NCI-H2196 treated with DMSO at 0.1 percent for 48 hours (cell line): ENCODE data around the gene NELFCD.
"Not testable (repeated sequence)": the region's sequence is repeated elsewhere in the genome, so short reads cannot be mapped to it uniquely, and the experiment has no call there.

Experiments
- DNase-seq: peaks from one replicate; lab custom pipeline; 2025; ENCODE audit not compliant: unreplicated experiment; lab: John Stamatoyannopoulos, UW

The NELFCD gene

DNA sequence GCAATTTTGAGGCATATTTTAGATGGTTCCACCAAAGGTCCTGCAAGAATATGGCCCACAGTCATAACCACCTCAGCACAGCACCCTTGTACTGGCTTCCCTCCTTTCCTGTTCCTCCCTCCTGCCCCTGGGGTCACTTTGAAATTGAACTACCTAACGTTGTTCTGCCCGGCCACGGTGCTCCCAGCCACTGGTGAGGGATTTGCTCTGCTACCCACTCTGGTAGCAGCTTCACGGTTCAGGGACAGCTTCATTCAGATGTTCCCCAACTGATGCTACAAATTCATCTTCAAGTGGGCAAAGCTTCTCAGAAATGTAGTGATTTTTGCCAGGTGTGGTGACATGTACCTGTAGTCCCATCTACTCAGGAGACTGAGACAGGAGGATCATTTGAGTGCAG lies 7.9 kb upstream of the NELFCD start:
- no peak for DNase-seq

DNA sequence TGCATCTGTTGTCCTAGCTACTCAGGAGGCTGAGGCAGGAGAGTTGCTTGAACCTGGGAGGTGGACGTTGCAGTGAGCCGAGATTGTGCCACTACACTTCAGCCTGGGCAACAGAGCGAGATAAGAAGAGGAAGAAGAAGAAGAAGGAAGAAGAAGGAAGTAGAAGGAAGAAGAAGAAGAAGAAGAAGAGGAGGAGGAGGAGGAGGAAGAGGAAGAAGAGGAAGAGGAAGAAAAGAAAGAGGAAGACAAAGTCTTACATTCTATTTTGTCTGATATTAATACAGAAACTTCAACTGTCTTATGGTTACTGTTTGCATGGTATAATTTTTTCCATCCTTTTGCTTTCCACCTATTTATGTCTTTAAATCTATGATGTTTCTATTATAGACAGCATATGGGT lies 7.2 kb upstream of the NELFCD start:
- DNase-seq, result no peak

DNA sequence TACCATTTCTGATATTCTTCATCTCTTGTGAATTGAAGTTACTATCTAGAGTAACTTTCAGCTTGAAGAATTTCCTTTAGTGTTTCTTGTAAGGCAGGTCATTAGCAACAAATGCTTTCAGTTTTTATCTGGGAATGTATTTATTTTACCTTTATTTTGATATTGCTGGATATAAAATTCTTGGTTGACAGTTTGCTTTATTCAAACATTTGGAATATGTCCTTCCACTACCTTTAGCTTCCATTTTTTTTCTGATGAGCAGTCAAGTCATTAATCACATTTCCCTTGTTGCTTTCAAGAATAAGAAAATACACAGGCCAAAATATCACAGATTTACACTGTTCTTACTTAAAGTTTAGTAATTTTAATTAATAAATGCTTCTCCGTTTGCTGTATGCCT lies 5.7 kb upstream of the NELFCD start:
- DNase-seq, result no peak

GRCh38 chr20:58976061-58976730 lies 4.9 kb upstream of the NELFCD start:
- no peak for DNase-seq

- no peak for DNase-seq
These were observed 2.5 kb upstream of the NELFCD start for GRCh38 chr20:58978351-58979190.

DNA sequence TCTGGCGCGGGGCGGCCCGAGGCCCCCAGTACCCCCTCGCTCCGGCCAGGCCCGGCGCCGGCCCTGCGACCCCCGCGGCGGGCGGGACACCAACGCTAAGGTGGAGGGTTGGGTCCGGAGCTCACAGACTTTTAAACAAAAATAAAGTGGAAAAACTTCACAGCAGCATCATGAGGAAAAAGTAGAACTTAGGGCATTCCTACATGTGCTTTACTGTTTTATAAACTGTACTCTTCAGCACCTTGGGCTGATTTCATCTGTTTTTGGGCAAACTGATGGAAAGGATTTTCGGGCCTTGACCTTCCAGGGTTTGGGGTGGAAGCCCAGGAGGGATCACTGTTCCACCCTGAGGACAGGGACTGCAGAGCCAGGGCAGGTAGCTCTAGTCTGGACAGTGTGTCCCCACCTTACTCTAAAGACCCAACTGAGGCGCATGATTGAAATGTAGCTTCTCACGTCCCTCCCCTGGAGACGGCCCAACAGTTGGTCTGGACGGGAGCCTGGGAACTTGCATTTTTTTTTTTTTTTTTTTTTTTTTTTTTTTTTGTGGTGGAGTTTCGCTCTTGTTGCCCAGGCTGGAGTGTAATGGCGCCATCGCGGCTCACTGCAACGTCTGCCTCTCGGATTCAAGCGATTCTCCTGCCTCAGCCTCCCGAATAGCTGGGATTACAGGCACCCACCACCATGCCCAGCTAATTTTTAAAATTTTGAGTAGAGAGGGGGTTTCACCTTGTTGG lies 740 bp downstream of the NELFCD start:
- no peak for DNase-seq

- no peak for DNase-seq
These were observed 1.5 kb downstream of the NELFCD start for GRCh38 chr20:58982406-58983114.

DNA sequence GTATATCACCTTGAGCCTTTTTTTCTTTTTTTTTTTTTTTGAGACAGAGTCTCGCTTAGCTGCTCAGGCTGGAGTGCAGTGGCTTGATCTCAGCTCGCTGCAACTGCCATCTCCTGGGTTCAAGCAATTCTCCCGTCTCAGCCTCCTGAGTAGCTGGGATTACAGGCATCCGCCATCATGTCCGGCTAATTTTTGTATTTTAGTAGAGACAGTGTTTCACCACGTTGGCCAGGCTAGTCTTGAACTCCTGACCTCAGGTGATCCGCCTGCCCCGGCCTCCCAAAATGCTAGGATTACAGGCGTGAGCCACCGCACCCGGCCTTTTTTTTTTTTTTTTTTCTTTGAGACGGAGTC lies 2.0 kb downstream of the NELFCD start:
- not testable (repeated sequence) for DNase-seq

- no peak for DNase-seq
These were observed 3.6 kb downstream of the NELFCD start for GRCh38 chr20:58984691-58985090.

GRCh38 chr20:58985656-58986055 lies 4.6 kb downstream of the NELFCD start:
- DNase-seq, result no peak

GRCh38 chr20:58986286-58986967 lies 5.4 kb downstream of the NELFCD start:
- no peak for DNase-seq

- DNase-seq, result no peak
These were observed 6.0 kb downstream of the NELFCD start for GRCh38 chr20:58986968-58987517.

GRCh38 chr20:58987790-58988564 lies 6.9 kb downstream of the NELFCD start:
- DNase-seq, result no peak

GRCh38 chr20:58988565-58988882 lies 7.5 kb downstream of the NELFCD start:
- DNase-seq, result no peak

DNA sequence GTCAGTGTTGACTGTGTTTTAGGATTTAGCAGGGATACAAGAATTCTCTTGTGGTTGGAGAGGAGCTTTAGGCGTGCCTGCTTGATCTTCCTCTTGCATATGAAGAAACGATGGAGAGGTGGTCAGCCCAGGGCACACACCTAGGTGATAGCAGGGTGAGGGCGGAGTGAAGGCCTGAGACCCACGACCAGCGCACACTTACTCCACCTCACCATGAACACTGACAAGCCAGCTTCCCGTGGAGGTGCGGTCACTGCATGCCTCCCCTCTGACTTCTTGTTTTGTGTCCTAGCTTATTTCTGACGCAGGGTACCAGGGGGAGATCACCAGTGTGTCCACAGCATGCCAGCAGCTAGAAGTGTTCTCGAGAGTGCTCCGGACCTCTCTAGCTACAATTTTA lies 8.1 kb downstream of the NELFCD start:
- no peak for DNase-seq

DNA sequence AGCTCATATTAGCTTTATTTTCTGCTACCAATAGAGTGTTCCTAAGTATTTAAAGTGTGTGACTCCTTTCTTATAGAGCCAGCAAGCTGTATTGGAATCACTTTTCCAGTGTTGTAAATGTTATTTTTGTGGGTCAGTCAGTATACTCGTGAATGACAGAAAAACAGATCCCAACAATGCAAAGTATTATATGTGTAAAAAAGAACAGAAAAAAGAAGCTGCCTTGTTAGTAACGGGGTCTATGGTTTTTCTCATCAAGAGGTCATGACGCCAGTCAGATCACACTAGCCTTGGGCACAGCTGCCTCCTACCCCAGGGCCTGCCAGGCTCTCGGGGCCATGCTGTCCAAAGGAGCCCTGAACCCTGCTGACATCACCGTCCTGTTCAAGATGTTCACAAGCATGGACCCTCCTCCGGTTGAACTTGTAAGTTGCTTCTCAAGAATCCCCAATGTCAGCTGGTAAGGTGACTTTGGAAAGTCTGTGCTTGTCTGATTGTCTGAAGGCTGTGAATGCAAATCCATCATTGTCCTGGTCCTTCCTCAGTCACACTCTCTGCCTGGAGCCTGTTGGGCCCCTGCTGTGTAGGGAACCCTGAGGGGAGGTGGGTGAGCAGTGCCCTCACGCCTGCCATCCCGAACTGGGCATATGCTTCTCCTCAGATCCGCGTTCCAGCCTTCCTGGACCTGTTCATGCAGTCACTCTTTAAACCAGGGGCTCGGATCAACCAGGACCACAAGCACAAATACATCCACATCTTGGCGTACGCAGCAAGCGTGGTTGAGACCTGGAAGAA lies 9.8 kb downstream of the NELFCD start:
- no peak for DNase-seq

- no peak for DNase-seq
These were observed 10.7 kb downstream of the NELFCD start for GRCh38 chr20:58991715-58992114.

DNA sequence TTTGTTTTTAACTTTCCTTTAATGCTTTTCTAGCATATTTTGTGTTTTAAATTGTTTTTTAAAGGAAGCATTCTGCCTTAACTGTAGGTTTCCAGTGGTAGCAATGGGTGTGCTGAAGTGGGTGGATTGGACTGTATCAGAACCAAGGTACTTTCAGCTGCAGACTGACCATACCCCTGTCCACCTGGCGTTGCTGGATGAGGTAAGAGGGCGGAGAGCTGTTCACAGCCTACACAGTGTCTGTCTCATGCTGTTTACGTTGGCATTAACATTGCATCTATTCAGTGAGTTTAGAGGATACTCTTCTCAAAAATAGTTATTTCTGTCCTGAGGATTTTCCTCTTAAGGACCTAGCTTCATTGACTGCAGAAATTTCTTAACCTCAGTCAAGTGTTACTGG lies 11.9 kb downstream of the NELFCD start:
- DNase-seq, result no peak
